Gastroesophageal sphincter (tissue), 4 donors: ENCODE measurements around the gene TRIP12. TPM values are rescaled to one million over a fixed set of nuclear protein-coding genes. Genes with fewer than 3 reads are reported as not detected.

Experiments used
- ATAC-seq: fragments of 150-250 bp; one replicate; pipeline ENCODE4 v1.9.1; 2016; ENCODE audit warnings: mild to moderate bottlenecking, moderate library complexity
- H3K27ac ChIP-seq, 4 donors: fragments of 200-600 bp; sonication (generic) in 3 of 4; 1 replicate in 3 of 4; 2 replicates in 1 of 4; pipeline ENCODE4 v1.5.1; 2016 to 2019
- H3K27me3 ChIP-seq: fragments of 200-600 bp; sonication (generic); one replicate; pipeline ENCODE4 v1.5.1; 2019
- H3K36me3 ChIP-seq, 2 donors: fragments of 200-600 bp; sonication (generic); one replicate each; pipeline ENCODE4 v1.5.1; 2019; ENCODE audit warnings: control low read depth in 1 of 2
- H3K4me1 ChIP-seq, 3 donors: fragments of 200-600 bp; sonication (generic); 1 replicate in 2 of 3; 2 replicates in 1 of 3; pipeline ENCODE4 v1.5.1; 2016 to 2019; ENCODE audit warnings: control low read depth in 2 of 3
- H3K4me3 ChIP-seq, 2 donors: fragments of 200-600 bp; sonication (generic); one replicate each; pipeline ENCODE4 v1.5.1; 2019; ENCODE audit warnings: mild to moderate bottlenecking in 1 of 2, moderate library complexity in 1 of 2
- H3K9me3 ChIP-seq, 3 donors: fragments of 200-600 bp; sonication (generic); one replicate each; pipeline ENCODE4 v1.5.1; 2017 to 2019; ENCODE audit warnings: control low read depth in 2 of 3
- CTCF ChIP-seq, 4 experiments: fragments of 200-600 bp in 2 of 4; fragments of 450-650 bp in 2 of 4; sonication (generic) in 1 of 4; IDR thresholded peaks; one replicate each; pipeline ENCODE4 v1.5.1; 2017 to 2019; ENCODE audit warnings: antibody characterized with exemption in 4 of 4, mild to moderate bottlenecking in 2 of 4, moderate library complexity in 2 of 4
- EP300 ChIP-seq: sonication (generic); formaldehyde crosslinking; IDR thresholded peaks from one replicate; pipeline ENCODE4 v1.6.1; 2017; ENCODE audit warnings: antibody characterized with exemption, mild to moderate bottlenecking
- POLR2A ChIP-seq, 2 donors: fragments of 450-650 bp; IDR thresholded peaks; one replicate each; pipeline ENCODE4 v1.6.1; 2017; ENCODE audit warnings: antibody characterized with exemption in 2 of 2, mild to moderate bottlenecking in 2 of 2, moderate library complexity in 1 of 2
- POLR2AphosphoS5 ChIP-seq: sonication (generic); formaldehyde crosslinking; IDR thresholded peaks from one replicate; pipeline ENCODE4 v1.6.1; 2017; ENCODE audit warnings: antibody characterized with exemption
- WGBS, 2 donors: methylation state at CpG; one replicate each; pipeline ENCODE4 v1.1.5; 2018; ENCODE audit warnings: low coverage in 1 of 2; 5-methylcytosine and 5-hydroxymethylcytosine counted together
- total RNA-seq, 4 donors: library from RNA; depleted of rRNA; stranded (reverse); fragments of >200 nt; gene quantifications; one replicate each; pipeline ENCODE4 v1.1.0, GENCODE V29; 2016

Gene TRIP12
- total RNA-seq, 4 donors from 2014 or later: 138 to 203 (median 185) TPM

DNA sequence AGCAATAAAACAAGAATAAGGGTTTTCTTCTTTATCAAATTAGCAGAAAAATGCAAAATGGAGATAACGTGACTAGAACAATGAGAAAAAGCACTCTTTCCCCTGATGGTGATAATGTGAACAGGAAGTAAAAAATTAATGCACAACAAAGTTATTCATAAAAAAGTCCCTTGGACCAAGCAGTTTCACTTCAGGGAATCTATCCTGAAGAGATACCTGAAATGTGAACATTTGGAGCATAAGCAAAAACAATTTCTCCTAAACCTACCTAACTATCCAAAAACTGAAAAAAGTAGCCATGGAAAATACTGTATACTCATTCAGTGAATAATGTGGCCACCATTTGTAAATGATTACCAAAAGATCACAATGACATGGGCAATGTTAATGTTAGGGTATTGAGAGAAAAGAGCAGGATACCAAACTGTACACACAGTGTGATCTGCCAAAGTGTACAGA is 48.7 kb downstream of the TRIP12 start:
- no peak overlapping the region for H3K27ac ChIP-seq
- no peak overlapping the region for H3K4me3 ChIP-seq
- H3K36me3 ChIP-seq: peaks cover 0 to 27% of the 10 kb centered on the region in 2 donors
- TF ChIP-seq POLR2AphosphoS5 (no peak), POLR2A (IDR thresholded peaks at IDR 0.05) (no peak), EP300 (no peak), CTCF (IDR thresholded peaks at IDR 0.05) (no peak)
- no peaks in the 10 kb centered on the region for H3K9me3 ChIP-seq
- WGBS, 2 donors: 22 to 33% methylated on average over 1 of the region's 1 CpG
- ATAC-seq: no peak
- no peaks in the 10 kb centered on the region for H3K27me3 ChIP-seq
- H3K4me1 ChIP-seq: peaks cover 3 to 25% (median 4%) of the 10 kb centered on the region in 3 donors

DNA sequence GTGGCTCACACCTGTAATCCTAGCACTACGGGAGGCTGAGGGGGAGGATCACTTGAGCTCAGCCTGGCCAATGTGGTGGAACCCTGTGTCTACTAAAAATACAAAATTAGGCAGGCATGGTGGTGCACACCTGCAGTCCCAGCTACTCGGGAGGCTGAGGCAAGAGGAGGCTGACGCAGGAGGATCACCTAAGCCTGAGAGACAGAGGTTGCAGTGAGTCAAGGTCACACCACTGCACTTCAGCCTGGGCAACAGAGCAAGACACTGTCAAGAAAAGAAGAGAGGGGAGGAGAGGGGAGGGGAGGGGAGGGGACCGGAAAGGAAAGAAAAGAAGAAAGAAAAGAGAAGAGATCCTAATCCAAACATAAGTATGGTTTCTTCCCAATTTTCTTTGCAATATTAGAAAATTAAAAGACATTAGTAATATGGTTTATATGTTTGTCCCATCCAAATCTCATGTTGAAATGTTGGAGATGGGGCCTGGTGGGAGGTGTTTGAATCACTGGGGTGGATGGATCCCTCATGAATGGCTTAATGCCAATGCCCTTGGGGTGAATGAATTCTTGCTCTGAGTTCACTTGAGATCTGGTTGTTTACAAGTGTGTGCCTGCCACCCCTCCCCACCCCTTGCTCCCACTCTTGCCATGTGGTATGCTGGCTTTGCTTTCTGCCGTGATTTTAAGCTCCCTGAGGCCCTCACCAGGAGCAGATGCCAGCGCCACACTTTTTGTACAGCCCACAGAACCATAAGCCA is 50.7 kb downstream of the TRIP12 start:
- Histone ChIP-seq H3K27me3 (no peaks in the 10 kb centered on the region), H3K4me3 (no peak overlapping the region), H3K9me3 (no peaks in the 10 kb centered on the region), H3K4me1 (peaks cover 3 to 25% (median 4%) of the 10 kb centered on the region in 3 donors), H3K27ac (no peak overlapping the region), H3K36me3 (peaks cover 0 to 9% of the 10 kb centered on the region in 2 donors)
- WGBS, 2 donors: 97 to 100% methylated on average over 3 to 4 of the region's 6 CpGs
- no peak for ATAC-seq
- TF ChIP-seq POLR2A (IDR thresholded peaks at IDR 0.05) (no peak), EP300 (no peak), POLR2AphosphoS5 (no peak), CTCF (IDR thresholded peaks at IDR 0.05) (no peak)

GRCh38 chr2:229869226-229869625 is 52.6 kb downstream of the TRIP12 start:
- ATAC-seq: no peak

GRCh38 chr2:229868794-229869193 is 53.0 kb downstream of the TRIP12 start:
- TF ChIP-seq EP300: no peak
- no peak for TF ChIP-seq POLR2A (IDR thresholded peaks at IDR 0.05)
- TF ChIP-seq CTCF (IDR thresholded peaks at IDR 0.05): no peak
- TF ChIP-seq POLR2AphosphoS5: no peak
- no peak for ATAC-seq
- no peak overlapping the region for H3K4me3 ChIP-seq
- H3K9me3 ChIP-seq: no peaks in the 10 kb centered on the region
- H3K27me3 ChIP-seq: no peaks in the 10 kb centered on the region
- peaks cover 0 to 4% of the 10 kb centered on the region in 2 donors for H3K36me3 ChIP-seq
- peaks cover 0 to 19% (median 4%) of the 10 kb centered on the region in 3 donors for H3K4me1 ChIP-seq
- no peak overlapping the region for H3K27ac ChIP-seq
- WGBS, 2 donors: 88 to 92% methylated on average over 2 of the region's 2 CpGs

More at GRCh38 chr2:229869226-229869625, 52.6 kb downstream of the TRIP12 start:
- no peaks in the 10 kb centered on the region for H3K27me3 ChIP-seq
- TF ChIP-seq POLR2A (IDR thresholded peaks at IDR 0.05): no peak
- TF ChIP-seq EP300: no peak
- no peak for TF ChIP-seq CTCF (IDR thresholded peaks at IDR 0.05)
- no peak for TF ChIP-seq POLR2AphosphoS5
- H3K4me1 ChIP-seq: peaks cover 0 to 20% (median 4%) of the 10 kb centered on the region in 3 donors
- WGBS, 2 donors: 56 to 93% methylated on average over 2 to 3 of the region's 3 CpGs
- H3K27ac ChIP-seq: no peak overlapping the region
- no peaks in the 10 kb centered on the region for H3K9me3 ChIP-seq
- H3K36me3 ChIP-seq: peaks cover 0 to 4% of the 10 kb centered on the region in 2 donors
- no peak overlapping the region for H3K4me3 ChIP-seq

DNA sequence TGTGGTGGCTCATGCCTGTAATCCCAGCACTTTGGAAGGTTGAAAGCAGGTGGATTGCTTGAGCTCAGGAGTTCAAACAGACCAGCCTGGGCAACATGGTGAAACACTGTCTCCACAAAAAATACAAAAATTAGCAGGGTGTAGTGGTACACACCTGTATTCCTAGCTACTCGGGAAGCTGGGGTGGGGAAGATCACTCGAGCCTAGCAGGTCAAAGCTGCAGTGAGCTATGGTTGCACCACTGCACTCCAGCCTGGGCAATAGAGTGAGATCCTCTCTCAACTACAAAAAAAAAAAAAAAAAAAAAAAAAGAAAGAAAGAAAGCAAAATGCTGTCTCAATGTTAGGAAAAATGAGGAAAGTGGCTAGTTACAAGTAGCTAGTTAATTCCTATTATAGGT is 56.8 kb downstream of the TRIP12 start:
- H3K9me3 ChIP-seq: no peaks in the 10 kb centered on the region
- peaks cover 0 to 4% of the 10 kb centered on the region in 2 donors for H3K36me3 ChIP-seq
- no peak for TF ChIP-seq EP300
- no peak for TF ChIP-seq POLR2AphosphoS5
- TF ChIP-seq POLR2A (IDR thresholded peaks at IDR 0.05): no peak
- TF ChIP-seq CTCF (IDR thresholded peaks at IDR 0.05): no peak
- no peak for ATAC-seq
- WGBS, 2 donors: 80% methylated on average over 2 of the region's 2 CpGs; no CpG with 5 or more reads in 1 of the 2 donors
- H3K4me3 ChIP-seq: no peak overlapping the region
- no peak overlapping the region for H3K27ac ChIP-seq
- H3K4me1 ChIP-seq: peaks cover 0 to 7% (median 0%) of the 10 kb centered on the region in 3 donors
- no peaks in the 10 kb centered on the region for H3K27me3 ChIP-seq
